Measurements from ENCODE around the gene ABI3BP.
A peak's percentile ranks its signal among the peaks of the same experiment; 100 is the strongest.

The ABI3BP gene

DNA sequence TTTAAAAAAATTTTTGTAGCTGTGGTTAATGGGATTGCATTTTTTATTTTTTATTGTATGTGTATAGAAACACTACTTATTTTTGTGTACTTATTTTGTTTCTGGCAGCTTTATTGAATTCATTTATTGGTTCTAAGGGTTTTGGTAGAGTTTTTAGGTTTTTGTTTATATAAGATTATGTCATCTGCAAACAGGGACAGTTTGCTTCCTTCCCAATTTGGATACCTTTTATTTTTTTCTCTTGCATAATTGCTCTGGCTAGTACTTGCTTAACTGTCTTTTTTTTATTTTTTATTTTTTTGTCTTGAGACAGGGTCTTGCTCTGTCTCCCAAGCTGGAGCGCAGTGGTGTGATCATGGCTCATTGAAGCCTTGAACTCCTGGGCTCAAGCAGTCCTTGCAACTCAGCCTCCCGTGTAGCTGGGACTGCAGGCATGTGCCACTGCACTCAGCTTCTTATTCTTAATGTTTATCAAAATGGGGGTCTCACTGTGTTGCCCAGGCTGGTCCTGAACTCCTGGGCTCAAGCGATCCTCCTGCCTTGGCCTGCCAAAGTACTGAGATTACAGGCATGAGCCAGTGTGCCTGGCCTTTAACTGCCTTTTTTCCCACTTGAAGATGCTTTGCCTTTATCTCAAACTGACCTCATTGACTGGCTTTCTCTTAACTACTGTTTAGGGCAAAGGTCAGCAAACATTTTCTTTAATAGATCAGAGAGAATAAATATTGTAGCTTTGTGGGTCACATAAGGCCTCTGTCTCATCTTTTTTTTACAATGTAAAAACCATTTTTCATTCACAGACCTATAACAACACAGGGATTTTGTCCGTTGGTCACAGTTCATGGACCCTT, 275.4 kb downstream of the ABI3BP start:
- H3K4me3 ChIP-seq (ENCODE audit: low read length): no peak overlapping the region
- no peak for DNase-seq (ENCODE audit: low read depth, low spot score)

DNA sequence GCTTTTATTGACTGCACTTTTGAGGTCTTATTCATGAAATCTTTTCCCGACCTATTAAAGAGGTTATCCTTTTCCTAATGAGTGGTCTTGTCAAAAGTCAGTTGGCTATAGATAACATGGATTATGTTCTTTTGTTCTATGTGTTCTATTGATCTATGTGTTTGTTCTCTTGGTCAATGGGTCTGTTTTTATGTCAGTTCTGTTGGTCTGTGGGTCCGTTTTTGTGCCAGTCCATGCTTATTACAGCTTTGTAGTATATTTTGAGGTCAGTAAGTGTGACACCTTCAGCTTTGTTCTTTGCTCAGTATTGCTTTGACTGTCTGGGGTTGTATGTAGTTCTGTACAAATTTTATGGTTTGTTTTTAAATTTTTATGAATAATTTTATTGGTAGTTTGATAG, 276.2 kb downstream of the ABI3BP start:
- DNase-seq (ENCODE audit: low read depth, low spot score): no peak
- H3K4me3 ChIP-seq (ENCODE audit: low read length): no peak overlapping the region

DNA sequence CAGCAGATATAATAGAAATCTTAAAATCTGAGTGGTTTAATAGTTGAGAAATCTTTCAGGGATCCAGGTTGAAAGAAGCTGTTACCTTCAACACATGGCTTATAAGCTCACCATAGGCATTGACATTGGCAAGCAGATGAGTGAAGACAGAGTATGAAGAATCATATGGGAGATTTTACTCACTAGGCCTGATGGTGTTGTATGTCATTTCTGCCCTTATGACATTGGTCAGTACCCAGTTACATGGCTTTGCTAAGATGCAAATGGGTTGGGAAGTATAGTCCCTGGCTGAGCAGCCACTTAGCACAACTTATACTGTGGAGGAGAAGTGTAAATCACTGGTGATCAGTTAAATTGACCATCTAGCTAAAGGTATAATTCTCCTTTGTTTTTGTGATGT, 278.0 kb downstream of the ABI3BP start:
- DNase-seq (ENCODE audit: low read depth, low spot score): no peak
- H3K4me3 ChIP-seq (ENCODE audit: low read length): no peak overlapping the region

DNA sequence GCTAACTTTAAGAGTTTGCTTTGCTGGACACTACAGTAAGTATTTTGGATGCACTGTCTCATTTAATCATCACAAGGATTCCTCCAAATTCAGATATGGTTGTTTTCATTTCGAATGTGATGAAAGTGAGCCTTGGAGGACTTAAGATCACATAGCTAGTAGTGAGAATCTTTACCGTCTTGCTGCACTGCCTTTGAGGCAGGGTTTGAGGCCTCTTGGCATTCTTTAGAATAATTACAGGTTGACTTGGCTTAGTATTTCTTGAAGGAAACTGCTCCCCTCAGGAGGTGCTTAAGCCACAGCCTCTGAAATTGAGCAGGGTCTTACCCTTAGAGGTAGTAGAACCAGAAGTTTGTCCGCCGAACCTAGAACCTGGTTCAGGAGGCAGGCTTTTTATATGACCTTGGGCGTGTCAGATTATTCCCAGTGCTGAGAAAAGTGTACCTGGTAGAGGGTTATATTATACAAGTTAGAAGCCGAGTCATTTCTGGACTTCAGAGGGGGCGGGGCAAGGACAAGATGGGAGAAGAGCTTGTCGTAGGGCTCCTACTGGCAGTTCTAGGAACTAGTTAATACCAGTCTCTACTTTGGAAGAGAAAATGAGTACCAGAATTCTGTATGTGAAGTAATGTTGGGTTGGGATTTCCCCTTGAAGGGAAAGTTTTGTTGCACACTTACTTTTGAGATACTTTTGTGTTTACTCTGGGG, 282.8 kb downstream of the ABI3BP start:
- peak overlapping the region; percentile 79 for H3K4me3 ChIP-seq (ENCODE audit: low read length)
- peak; percentile 48 for DNase-seq (ENCODE audit: low read depth, low spot score)

DNA sequence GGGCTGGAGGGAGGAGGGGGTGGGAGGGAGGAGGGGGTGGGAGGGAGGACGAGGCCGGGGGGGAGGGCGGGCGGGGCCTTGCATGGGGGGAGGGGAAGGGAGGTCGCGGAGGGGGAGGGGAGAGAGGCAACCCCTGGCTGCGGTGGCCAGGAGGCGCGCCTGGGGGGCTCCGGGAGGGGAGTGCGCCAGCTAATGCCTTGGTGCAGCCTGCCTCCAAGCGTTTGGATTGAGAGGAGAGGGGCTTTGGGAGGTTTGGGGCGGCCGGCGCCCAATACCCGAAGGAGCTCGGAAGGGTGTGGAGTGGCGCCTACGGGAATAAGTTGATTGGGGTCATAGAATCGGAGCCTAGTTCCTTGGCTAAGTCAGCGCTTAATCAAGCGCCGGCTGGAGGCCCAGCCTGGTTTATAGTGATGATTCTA, 283.4 kb downstream of the ABI3BP start:
- DNase-seq (ENCODE audit: low read depth, low spot score): no peak
- H3K4me3 ChIP-seq (ENCODE audit: low read length): peak overlapping the region; percentile 79

DNA sequence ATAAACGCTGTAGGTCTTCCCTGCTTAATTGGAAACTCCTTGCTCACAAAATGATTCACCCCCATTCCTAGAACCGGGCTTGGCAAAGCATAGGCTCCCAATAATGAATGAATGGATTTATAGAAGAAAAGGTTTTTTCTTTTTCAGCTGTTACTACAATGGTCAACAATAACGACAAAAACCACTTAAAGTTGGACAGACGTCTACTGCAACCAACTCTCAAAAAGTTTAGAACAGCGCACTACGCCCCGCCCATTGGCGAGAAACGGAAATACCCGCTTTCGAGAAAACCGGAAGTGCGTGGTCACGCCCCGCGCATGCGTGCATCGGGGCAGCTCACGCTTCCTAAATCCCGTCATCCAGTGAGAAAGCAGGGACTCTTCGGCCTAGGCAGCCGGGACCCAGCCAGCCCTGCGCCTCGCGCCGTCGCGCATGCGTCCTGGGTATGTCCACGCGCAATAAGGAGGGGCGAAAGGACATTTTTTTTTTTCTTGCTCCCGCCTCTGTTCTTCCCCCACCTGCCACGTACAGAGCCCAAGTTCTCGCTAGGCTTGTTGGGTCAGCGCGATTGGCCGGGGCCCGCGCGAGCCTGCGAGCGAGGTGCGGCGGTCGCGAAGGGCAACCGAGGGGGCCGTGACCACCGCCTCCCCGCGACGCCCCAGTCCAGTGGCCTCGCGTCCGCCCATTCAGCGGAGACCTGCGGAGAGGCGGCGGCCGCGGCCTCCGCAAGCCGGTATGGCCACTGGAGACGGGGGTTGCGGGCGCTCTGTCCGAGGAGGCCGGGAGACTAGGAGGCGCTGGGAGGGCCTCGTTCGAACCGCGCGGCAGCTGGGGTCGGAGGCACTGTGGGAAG, 284.0 kb downstream of the ABI3BP start, which contains the start of gene TFG:
Gene TFG (plus strand): TSS at position 506 of the 853 bp plus-strand sequence. CDS start 4,192 bp downstream, outside the sequence.
- peak within 1 kb of the TSS; percentile 79 for H3K4me3 ChIP-seq (ENCODE audit: low read length)
- peak; percentile 97 for DNase-seq (ENCODE audit: low read depth, low spot score)

DNA sequence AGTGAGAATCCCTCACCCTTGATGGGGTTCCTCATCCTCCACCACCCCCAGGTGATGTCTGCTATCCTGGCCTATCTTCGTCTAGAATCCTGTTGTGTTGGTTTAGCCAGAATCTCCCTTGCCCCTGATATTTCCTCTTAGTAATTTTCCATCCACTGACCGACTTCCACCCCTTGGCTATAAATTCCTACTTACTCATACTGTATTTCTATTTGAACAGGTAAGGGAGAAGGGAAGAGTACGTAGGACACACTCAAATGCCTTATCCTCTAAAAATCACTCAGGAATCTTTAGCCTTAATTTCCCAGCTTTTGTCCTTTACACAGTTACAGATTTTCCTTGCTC, 284.6 kb downstream of the ABI3BP start:
- DNase-seq (ENCODE audit: low read depth, low spot score): no peak
- H3K4me3 ChIP-seq (ENCODE audit: low read length): peak overlapping the region; percentile 79

DNA sequence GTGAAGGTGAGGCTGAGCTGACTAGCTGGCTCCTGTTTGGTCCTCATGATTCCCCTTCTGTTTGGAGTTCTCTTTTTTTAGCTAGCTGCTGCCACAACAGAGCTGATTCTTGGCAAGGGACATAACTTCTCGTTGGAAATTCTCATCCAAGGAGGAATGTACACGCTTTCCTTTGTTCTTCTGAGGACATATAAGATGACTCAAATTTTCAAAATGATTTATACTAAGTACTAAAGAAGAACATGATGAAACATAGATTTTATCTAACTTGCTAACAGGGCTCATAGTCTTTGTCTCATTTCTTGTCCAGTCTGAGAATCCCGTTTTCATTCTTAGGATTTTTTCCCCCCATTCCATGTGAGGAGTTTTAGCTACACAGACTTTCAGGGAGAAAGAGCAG, 286.9 kb downstream of the ABI3BP start:
- no peak overlapping the region for H3K4me3 ChIP-seq (ENCODE audit: low read length)
- DNase-seq (ENCODE audit: low read depth, low spot score): no peak

DNA sequence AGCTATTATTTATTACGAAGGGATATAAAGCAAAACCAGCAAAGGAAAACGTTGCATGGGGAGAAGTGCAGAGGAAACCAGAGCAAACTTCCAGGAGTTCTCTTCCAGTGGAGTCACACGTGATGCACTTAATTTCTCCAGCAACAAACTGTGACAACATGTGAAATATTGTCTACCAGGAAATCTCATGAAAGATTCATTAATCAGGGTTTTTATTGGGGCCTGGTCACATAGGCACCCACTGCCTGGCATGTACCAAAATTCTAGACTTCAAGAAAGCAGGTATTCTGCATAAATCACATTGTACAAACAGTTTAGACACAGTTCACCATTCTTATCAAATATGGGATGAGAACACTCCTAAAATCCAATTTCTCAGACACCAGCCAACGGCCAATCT, 289.4 kb downstream of the ABI3BP start:
- no peak for DNase-seq (ENCODE audit: low read depth, low spot score)

DNA sequence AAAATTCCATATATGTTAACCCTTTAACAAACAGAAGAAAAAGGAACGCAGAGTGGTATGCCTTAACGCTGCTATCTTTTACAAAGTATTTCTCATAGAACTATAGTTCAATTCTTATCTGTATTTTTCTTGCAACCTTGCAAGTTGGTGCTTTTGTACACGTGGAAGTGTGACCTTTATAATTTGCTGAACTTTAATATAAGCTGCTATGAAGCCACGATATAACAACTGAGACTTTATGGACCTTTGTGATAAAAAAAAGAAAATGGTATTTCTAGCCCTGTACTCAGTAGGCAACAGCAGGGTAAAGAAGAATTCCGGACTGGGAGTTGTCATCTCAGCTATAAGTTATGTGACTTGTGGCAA, 290.3 kb downstream of the ABI3BP start:
- no peak overlapping the region for H3K4me3 ChIP-seq (ENCODE audit: low read length)
- DNase-seq (ENCODE audit: low read depth, low spot score): no peak

More for the DNA sequence above, 289.4 kb downstream of the ABI3BP start:
- H3K4me3 ChIP-seq (ENCODE audit: low read length): no peak overlapping the region

DNA sequence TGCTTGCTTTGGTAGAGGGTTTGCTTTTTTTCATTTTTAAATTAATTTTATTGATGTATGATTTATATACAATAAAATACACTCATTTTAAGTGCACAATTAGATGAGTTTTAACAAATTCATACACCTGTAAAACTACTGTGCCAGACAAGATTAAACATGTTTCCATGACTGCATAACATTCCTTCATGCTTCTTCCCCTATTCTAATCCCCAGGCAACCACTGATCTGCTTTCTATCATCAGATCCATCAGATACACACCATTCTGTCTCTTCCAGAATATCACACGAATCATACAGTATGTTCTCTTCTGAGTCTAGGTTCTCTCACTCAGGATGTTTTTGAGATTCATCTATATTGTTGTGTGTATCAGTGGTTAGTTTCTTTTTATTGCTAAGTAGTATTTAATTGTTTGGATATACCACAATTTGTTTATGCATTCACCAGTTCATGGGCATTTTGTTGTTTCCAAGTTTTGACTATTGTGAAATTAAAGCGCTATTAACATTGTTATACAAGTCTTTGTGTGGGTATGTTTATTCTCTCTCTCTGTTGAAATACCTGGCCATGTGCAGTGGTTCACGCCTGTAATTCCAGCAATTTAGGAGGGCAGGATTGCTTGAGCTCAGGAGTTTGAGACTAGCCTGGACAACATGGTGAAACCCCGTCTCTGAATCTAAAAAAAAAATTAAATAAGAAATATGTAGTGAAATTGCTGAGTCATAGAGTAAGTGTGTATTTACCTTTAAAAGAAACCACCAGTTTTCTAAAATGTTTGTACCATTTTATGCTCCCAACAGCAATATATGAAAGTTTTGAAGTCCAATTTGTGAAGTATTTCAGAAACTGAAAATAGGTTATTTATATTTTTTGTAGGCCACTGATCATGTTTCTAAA, 290.9 kb downstream of the ABI3BP start:
- DNase-seq (ENCODE audit: low read depth, low spot score): no peak
- H3K4me3 ChIP-seq (ENCODE audit: low read length): no peak overlapping the region

DNA sequence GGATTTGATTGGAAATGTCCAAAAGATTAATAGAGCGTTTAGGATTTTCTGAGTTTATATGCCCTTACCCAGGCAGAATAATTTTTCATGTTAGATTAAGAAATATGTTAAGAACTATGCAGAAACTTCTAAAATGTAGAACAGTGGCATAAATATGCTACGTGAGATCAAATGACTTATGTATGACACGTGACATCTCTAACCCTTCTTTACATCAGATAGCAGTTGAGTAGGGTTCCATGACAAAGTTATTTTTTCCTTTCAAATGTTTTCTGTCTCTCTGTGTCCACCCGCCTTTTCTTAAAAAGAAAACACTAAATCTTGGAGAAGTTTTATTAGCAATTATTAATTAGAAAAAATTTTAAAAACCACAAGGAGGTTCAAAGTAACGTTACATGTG, 292.5 kb downstream of the ABI3BP start:
- no peak for DNase-seq (ENCODE audit: low read depth, low spot score)
- H3K4me3 ChIP-seq (ENCODE audit: low read length): no peak overlapping the region

Data from Jurkat, Clone E6-1 (cell line).